Suprapubic skin (tissue), 4 donors: Measurements from ENCODE around the gene IQSEC3. TPM values are rescaled to one million over a fixed set of nuclear protein-coding genes. Genes with fewer than 3 reads are reported as not detected.

Experiments used
- DNase-seq, 2 donors: peaks; one replicate each; pipeline ENCODE4 v3.0.0-alpha.2; 2019; ENCODE audit warnings: low spot score in 2 of 2
- H3K27ac ChIP-seq: fragments of 200-600 bp; sonication (generic); one replicate; pipeline ENCODE4 v1.5.1; 2019
- H3K27me3 ChIP-seq: fragments of 200-600 bp; sonication (generic); one replicate; pipeline ENCODE4 v1.5.1; 2019
- H3K36me3 ChIP-seq: fragments of 200-600 bp; sonication (generic); one replicate; pipeline ENCODE4 v1.5.1; 2019
- H3K4me1 ChIP-seq: fragments of 200-600 bp; sonication (generic); one replicate; pipeline ENCODE4 v1.5.1; 2019
- H3K4me3 ChIP-seq: fragments of 200-600 bp; sonication (generic); one replicate; pipeline ENCODE4 v1.5.1; 2019; ENCODE audit warnings: mild to moderate bottlenecking
- H3K9me3 ChIP-seq: fragments of 200-600 bp; sonication (generic); one replicate; pipeline ENCODE4 v1.5.1; 2019
- EP300 ChIP-seq: sonication (generic); formaldehyde crosslinking; IDR thresholded peaks from one replicate; pipeline ENCODE4 v1.6.1; 2017; ENCODE audit warnings: antibody characterized with exemption
- POLR2A ChIP-seq, 2 donors: fragments of 450-650 bp; IDR thresholded peaks; one replicate each; pipeline ENCODE4 v1.6.1; 2017; ENCODE audit warnings: antibody characterized with exemption in 2 of 2, mild to moderate bottlenecking in 2 of 2, moderate library complexity in 2 of 2
- POLR2AphosphoS5 ChIP-seq, 3 donors: sonication (generic); formaldehyde crosslinking; IDR thresholded peaks; one replicate each; pipeline ENCODE4 v1.6.1; 2017; ENCODE audit warnings: antibody characterized with exemption in 3 of 3
- WGBS: methylation state at CpG from one replicate; pipeline ENCODE4 v1.1.5; 2018; 5-methylcytosine and 5-hydroxymethylcytosine counted together
- total RNA-seq, 4 donors: library from RNA; depleted of rRNA; stranded (reverse); fragments of >200 nt; gene quantifications; one replicate each; pipeline ENCODE4 v1.1.0, GENCODE V29; 2016
- TF ChIP-seq, protein P1 (sequence below), 2 donors: fragments of 200-600 bp in 1 of 2; fragments of 450-650 bp in 1 of 2; sonication (generic) in 1 of 2; IDR thresholded peaks; one replicate each; pipeline ENCODE4 v1.5.1; 2016 to 2019; ENCODE audit warnings: antibody characterized with exemption in 2 of 2, mild to moderate bottlenecking in 1 of 2, moderate library complexity in 1 of 2

Gene IQSEC3
- total RNA-seq, 4 donors from 2014 or later: 0.18 to 0.21 TPM; not detected in 2

DNA sequence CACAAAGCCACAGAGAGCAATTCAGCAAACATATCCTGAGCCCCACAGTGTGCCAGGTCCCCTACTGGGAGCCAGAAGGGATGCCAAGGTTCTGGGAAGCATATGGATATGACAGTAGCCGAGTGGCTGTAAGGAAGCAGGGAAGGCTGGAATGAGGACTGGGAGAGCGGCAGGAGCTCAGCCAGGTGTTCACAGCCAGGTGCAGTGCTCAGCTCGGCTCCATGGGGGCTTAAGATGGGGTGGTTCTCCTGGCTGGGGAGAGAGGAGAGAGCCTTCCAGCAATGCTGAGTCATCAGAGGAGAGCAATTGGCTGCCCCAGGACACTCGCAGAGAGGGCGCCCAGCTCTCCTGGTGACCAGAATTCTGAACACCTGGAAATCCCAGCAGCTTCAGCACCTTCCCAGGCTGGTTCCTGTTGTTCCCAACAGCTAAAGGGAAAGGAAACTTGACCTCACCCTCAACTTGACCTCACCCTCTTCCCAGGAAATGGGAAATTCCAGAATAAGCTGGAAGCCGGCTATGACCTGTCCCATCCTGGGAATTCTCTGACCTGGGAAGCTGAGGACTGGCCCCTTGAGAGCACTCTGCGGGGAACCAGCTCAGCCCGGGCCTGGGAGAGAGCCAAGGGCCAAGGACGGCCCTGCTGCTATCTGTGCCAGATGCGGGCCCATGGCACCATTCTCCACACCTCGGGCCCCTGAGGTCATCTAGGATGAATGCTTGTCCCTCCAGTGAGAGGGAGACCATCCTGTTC lies 112.7 kb downstream of the IQSEC3 start:
- TF ChIP-seq POLR2AphosphoS5 (IDR thresholded peaks at IDR 0.05): no peak
- H3K27me3 ChIP-seq: peaks cover 36% of the 10 kb centered on the region
- no peak for DNase-seq
- peaks cover 19% of the 10 kb centered on the region for H3K4me1 ChIP-seq
- H3K36me3 ChIP-seq: no peaks in the 10 kb centered on the region
- H3K9me3 ChIP-seq: no peaks in the 10 kb centered on the region
- WGBS: 43% methylated on average over 8 of the region's 11 CpGs
- no peak overlapping the region for H3K4me3 ChIP-seq
- H3K27ac ChIP-seq: no peak overlapping the region

DNA sequence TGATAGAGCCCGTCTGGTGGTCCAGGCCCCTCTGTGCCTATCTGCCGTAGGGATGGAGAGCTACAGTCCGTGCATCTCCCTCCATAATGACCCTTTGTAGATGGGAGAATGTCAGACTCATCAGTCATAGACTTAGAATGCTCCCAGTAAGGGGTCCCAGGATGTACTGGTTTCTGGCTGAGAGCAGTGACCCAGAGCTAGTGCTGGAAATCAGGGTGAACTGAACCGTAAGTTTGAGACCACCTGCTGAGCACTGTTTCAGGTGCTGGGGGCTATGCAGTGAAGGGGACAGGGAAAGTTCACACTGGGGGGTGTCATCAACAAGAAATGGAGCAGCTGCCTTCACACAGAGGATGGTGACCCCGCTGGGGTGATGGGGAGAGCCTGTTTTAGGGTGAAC lies 113.3 kb downstream of the IQSEC3 start:
- Histone ChIP-seq H3K27me3 (peaks cover 30% of the 10 kb centered on the region), H3K27ac (no peak overlapping the region), H3K36me3 (no peaks in the 10 kb centered on the region), H3K9me3 (no peaks in the 10 kb centered on the region), H3K4me1 (peaks cover 19% of the 10 kb centered on the region), H3K4me3 (no peak overlapping the region)
- no peak for DNase-seq
- TF ChIP-seq POLR2A (IDR thresholded peaks at IDR 0.05): no peak
- no peak for TF ChIP-seq POLR2AphosphoS5 (IDR thresholded peaks at IDR 0.05)
- TF ChIP-seq, protein P1, sequence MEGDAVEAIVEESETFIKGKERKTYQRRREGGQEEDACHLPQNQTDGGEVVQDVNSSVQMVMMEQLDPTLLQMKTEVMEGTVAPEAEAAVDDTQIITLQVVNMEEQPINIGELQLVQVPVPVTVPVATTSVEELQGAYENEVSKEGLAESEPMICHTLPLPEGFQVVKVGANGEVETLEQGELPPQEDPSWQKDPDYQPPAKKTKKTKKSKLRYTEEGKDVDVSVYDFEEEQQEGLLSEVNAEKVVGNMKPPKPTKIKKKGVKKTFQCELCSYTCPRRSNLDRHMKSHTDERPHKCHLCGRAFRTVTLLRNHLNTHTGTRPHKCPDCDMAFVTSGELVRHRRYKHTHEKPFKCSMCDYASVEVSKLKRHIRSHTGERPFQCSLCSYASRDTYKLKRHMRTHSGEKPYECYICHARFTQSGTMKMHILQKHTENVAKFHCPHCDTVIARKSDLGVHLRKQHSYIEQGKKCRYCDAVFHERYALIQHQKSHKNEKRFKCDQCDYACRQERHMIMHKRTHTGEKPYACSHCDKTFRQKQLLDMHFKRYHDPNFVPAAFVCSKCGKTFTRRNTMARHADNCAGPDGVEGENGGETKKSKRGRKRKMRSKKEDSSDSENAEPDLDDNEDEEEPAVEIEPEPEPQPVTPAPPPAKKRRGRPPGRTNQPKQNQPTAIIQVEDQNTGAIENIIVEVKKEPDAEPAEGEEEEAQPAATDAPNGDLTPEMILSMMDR (IDR thresholded peaks at IDR 0.05): no peak
- no peak for TF ChIP-seq EP300
- WGBS: 87% methylated on average over 2 of the region's 5 CpGs

DNA sequence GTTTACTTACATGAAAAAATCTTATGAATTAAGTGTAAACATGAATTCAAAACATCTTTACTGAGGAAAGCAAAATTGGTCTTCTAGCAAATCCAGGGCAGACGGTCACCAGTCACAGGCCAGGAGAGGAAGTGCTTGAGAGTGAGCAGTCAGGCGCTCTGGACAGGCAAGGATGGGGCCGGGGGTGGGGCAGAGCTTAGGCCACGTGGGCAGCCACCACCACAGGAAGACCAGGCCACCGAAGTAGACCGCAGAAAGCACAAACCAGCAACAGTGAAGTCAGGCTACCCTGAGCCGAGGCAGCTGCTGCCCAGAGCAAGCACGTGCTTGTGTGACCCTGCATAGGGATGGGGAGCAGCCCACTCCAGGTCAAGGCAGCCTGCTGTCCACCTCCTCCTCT lies 113.9 kb downstream of the IQSEC3 start:
- H3K4me1 ChIP-seq: peaks cover 19% of the 10 kb centered on the region
- H3K27me3 ChIP-seq: peaks cover 24% of the 10 kb centered on the region
- H3K4me3 ChIP-seq: no peak overlapping the region
- DNase-seq: no peak
- H3K36me3 ChIP-seq: no peaks in the 10 kb centered on the region
- 56% methylated on average over 8 of the region's 8 CpGs for WGBS
- no peak overlapping the region for H3K27ac ChIP-seq
- TF ChIP-seq EP300 (no peak), POLR2A (IDR thresholded peaks at IDR 0.05) (no peak), POLR2AphosphoS5 (IDR thresholded peaks at IDR 0.05) (no peak)
- TF ChIP-seq, protein P1 (IDR thresholded peaks at IDR 0.05): no peak
- H3K9me3 ChIP-seq: no peaks in the 10 kb centered on the region

DNA sequence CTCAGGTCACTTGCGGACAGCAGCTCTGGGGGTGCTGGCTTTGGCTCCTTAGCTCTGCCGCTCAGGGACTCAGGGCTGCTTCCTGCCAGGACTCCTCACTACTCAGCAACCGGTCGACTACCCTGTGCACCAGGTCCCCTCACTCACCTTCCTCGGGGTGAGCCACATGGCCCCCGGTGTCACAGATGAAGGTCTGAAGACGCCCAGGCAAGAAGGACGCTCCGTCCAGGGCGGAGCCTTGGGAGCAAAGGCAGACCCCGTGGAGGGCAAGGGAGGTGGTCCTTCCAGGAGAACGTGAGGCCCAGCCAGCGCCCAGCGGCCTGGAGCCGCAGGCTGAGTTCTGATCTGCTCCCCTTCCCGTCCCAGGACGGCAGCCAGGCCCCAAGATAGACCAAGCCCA lies 115.4 kb downstream of the IQSEC3 start:
- H3K9me3 ChIP-seq: no peaks in the 10 kb centered on the region
- WGBS: 82% methylated on average over 9 of the region's 17 CpGs
- no peak overlapping the region for H3K4me3 ChIP-seq

DNA sequence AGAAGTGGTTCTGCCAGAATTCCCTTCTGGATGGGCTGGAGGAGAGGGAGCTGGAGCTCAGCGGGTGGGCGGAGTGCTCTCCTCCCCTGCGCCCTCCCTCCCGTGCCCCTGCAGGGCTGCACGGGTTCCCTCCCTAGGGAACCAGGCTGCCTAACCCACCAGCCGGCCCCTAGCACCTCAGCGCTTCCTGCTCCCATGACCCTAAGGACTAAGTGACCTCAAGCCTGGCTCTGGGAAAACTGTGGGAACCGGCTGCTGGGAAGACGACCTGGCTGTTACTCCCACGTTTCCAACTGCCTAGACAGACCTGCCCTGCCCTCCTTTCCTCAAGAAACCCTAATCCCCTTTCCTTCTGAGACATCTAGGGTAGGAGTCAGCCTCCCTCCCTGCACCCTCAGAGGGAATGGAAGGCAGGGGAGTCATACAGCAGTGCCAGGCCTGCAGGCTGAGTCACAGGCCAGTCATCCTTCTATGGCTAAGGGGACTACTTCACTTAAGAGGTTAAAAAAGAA lies 115.9 kb downstream of the IQSEC3 start:
- TF ChIP-seq, protein P1 (IDR thresholded peaks at IDR 0.05): no peak
- no peak for TF ChIP-seq POLR2AphosphoS5 (IDR thresholded peaks at IDR 0.05)
- TF ChIP-seq POLR2A (IDR thresholded peaks at IDR 0.05): no peak
- no peak for TF ChIP-seq EP300
- Histone ChIP-seq H3K27ac (no peak overlapping the region), H3K4me3 (no peak overlapping the region), H3K36me3 (no peaks in the 10 kb centered on the region), H3K9me3 (no peaks in the 10 kb centered on the region), H3K4me1 (peaks cover 11% of the 10 kb centered on the region), H3K27me3 (peaks cover 18% of the 10 kb centered on the region)
- DNase-seq: no peak
- 51% methylated on average over 7 of the region's 10 CpGs for WGBS

More for the DNA sequence above, 115.4 kb downstream of the IQSEC3 start:
- DNase-seq: no peak
- H3K27me3 ChIP-seq: peaks cover 20% of the 10 kb centered on the region
- H3K4me1 ChIP-seq: peaks cover 11% of the 10 kb centered on the region
- TF ChIP-seq, protein P1 (IDR thresholded peaks at IDR 0.05): no peak
- TF ChIP-seq POLR2A (IDR thresholded peaks at IDR 0.05) (no peak), EP300 (no peak), POLR2AphosphoS5 (IDR thresholded peaks at IDR 0.05) (no peak)
- H3K36me3 ChIP-seq: no peaks in the 10 kb centered on the region
- H3K27ac ChIP-seq: no peak overlapping the region
